H1 (cell line): ENCODE results near the gene SS18L1. TPM values are rescaled to one million over a fixed set of nuclear protein-coding genes. Genes with fewer than 3 reads are reported as not detected.
A peak's percentile ranks its signal among the peaks of the same experiment; 100 is the strongest.

ENCODE experiments used
- CTCF ChIA-PET: fragments of 300-600 bp; sonication (Branson Sonifier 250); formaldehyde crosslinking; loops from one replicate; lab custom pipeline; 2021; ENCODE audit not compliant: partially characterized antibody; lab: Charles Lee
- POLR2A ChIA-PET: fragments of 300-600 bp; sonication (Branson Sonifier 250); formaldehyde crosslinking; loops from one replicate; lab custom pipeline; 2021; ENCODE audit warnings: inconsistent platforms; ENCODE audit not compliant: partially characterized antibody; lab: Charles Lee
- DNase-seq, 2 experiments: peaks; one replicate each; pipeline versions ENCODE4 v3.0.0 to v3.0.0-alpha.2; 2010 to 2022; ENCODE audit warnings: low spot score in 2 of 2, low read depth in 1 of 2, mixed read lengths in 1 of 2
- FAIRE-seq: peaks from 2 replicates; lab custom pipeline; 2011; peaks lifted over from hg19 to GRCh38; lab: Jason Lieb, UNC
- H2AFZ ChIP-seq: 2 replicates; pipeline ENCODE4 v1.8.1; 2012; ENCODE audit warnings: low read length, inconsistent platforms
- H2AK5ac ChIP-seq: 2 replicates; pipeline ENCODE4 v1.6.1; 2013; ENCODE audit warnings: low read depth, low read length
- H2BK120ac ChIP-seq: replicated peaks from 2 replicates; pipeline ENCODE3; 2013; ENCODE audit warnings: low read depth, low read length, inconsistent platforms
- H2BK12ac ChIP-seq: 2 replicates; pipeline ENCODE4 v1.6.1; 2013; ENCODE audit warnings: low read depth, low read length
- H2BK15ac ChIP-seq: 2 replicates; pipeline ENCODE4 v1.6.1; 2013; ENCODE audit warnings: low read length
- H2BK20ac ChIP-seq: 2 replicates; pipeline ENCODE4 v1.6.1; 2013; ENCODE audit warnings: low read length
- H2BK5ac ChIP-seq: 2 replicates; pipeline ENCODE4 v1.6.1; 2013; ENCODE audit warnings: low read depth, low read length
- H3K14ac ChIP-seq: 2 replicates; pipeline ENCODE4 v1.6.1; 2013; ENCODE audit warnings: inconsistent platforms; ENCODE audit not compliant: insufficient read length
- H3K18ac ChIP-seq: 2 replicates; pipeline ENCODE4 v1.6.1; 2013; ENCODE audit warnings: low read length; ENCODE audit errors: extremely low read depth
- H3K23ac ChIP-seq: 2 replicates; pipeline ENCODE4 v1.6.1; 2013; ENCODE audit warnings: inconsistent platforms; ENCODE audit not compliant: insufficient read length
- H3K23me2 ChIP-seq: 2 replicates; pipeline ENCODE4 v1.6.1; 2013; ENCODE audit warnings: low read depth, low read length
- H3K27ac ChIP-seq: 2 replicates; pipeline ENCODE4 v1.6.1; 2011; ENCODE audit warnings: low read depth, low read length, inconsistent platforms
- H3K27me3 ChIP-seq, 4 experiments: replicated peaks in 1 of 4; 1 replicate in 1 of 4; 2 replicates in 3 of 4; pipeline versions ENCODE4 v1.6.1 to v1.8.1; 2011 to 2013; ENCODE audit warnings: low read length in 3 of 4, mild to moderate bottlenecking in 3 of 4, inconsistent platforms in 2 of 4, mixed read lengths in 2 of 4, moderate library complexity in 1 of 4; ENCODE audit not compliant: control insufficient read depth in 3 of 4, insufficient read depth in 3 of 4; ENCODE audit errors: extremely low read depth in 1 of 4
- H3K36me3 ChIP-seq, 4 experiments: 2 replicates each; pipeline versions ENCODE4 v1.6.1 to v1.8.1; 2011 to 2013; ENCODE audit warnings: mild to moderate bottlenecking in 4 of 4, low read length in 3 of 4, moderate library complexity in 2 of 4, control low read depth in 1 of 4, inconsistent platforms in 1 of 4; ENCODE audit not compliant: insufficient read depth in 4 of 4, control insufficient read depth in 2 of 4
- H3K4ac ChIP-seq: replicated peaks from 2 replicates; pipeline ENCODE3; 2013; ENCODE audit warnings: low read length, low read depth, mixed read lengths, inconsistent platforms; ENCODE audit not compliant: insufficient read length
- H3K4me1 ChIP-seq, 4 experiments: replicated peaks in 1 of 4; 1 replicate in 1 of 4; 2 replicates in 3 of 4; pipeline versions ENCODE4 v1.6.1 to v1.8.1; 2011 to 2013; ENCODE audit warnings: low read length in 3 of 4, inconsistent platforms in 2 of 4, mixed read lengths in 1 of 4; ENCODE audit not compliant: insufficient read depth in 4 of 4, control insufficient read depth in 3 of 4
- H3K4me2 ChIP-seq, 2 experiments: 2 replicates each; pipeline versions ENCODE4 v1.6.1 to v1.8.1; 2011 to 2013; ENCODE audit warnings: low read depth in 2 of 2, low read length in 2 of 2, control low read depth in 1 of 2, inconsistent platforms in 1 of 2, mild to moderate bottlenecking in 1 of 2; ENCODE audit not compliant: insufficient read depth in 1 of 2
- H3K4me3 ChIP-seq, 4 experiments: fragments of 200-600, 300-600 bp in 1 of 4; sonication (generic), shearing (Covaris generic), sonication (Bioruptor Twin) in 1 of 4; 2 replicates each; pipeline versions ENCODE4 v1.5.1 to v1.8.1; 2011 to 2016; ENCODE audit warnings: low read length in 4 of 4, low read depth in 3 of 4, control low read depth in 2 of 4, inconsistent platforms in 2 of 4, mild to moderate bottlenecking in 2 of 4, mixed read lengths in 1 of 4, moderate library complexity in 1 of 4; ENCODE audit not compliant: insufficient read depth in 2 of 4; ENCODE audit errors: extremely low read depth in 1 of 4
- H3K56ac ChIP-seq: replicated peaks from 2 replicates; pipeline ENCODE3; 2013; ENCODE audit warnings: low read depth, mild to moderate bottlenecking, mixed read lengths, low read length, inconsistent platforms; ENCODE audit not compliant: insufficient read length
- H3K79me1 ChIP-seq: 2 replicates; pipeline ENCODE4 v1.6.1; 2013; ENCODE audit warnings: low read depth, low read length, control low read depth
- H3K79me2 ChIP-seq, 2 experiments: 2 replicates each; pipeline versions ENCODE4 v1.6.1 to v1.8.1; 2012 to 2013; ENCODE audit warnings: low read length in 2 of 2, mild to moderate bottlenecking in 2 of 2, inconsistent platforms in 1 of 2; ENCODE audit not compliant: insufficient read depth in 2 of 2, control insufficient read depth in 1 of 2
- H3K9ac ChIP-seq, 4 experiments: replicated peaks in 1 of 4; 1 replicate in 1 of 4; 2 replicates in 3 of 4; pipeline versions ENCODE4 v1.6.1 to v1.8.1; 2011 to 2013; ENCODE audit warnings: low read depth in 3 of 4, low read length in 3 of 4, control low read depth in 2 of 4, mild to moderate bottlenecking in 2 of 4, moderate library complexity in 2 of 4, inconsistent platforms in 1 of 4; ENCODE audit errors: extremely low read depth in 1 of 4
- H3K9me3 ChIP-seq, 2 experiments: 2 replicates each; pipeline versions ENCODE4 v1.6.1 to v1.8.1; 2012 to 2013; ENCODE audit warnings: mild to moderate bottlenecking in 2 of 2, moderate library complexity in 2 of 2, control low read depth in 1 of 2, inconsistent platforms in 1 of 2, low read depth in 1 of 2, low read length in 1 of 2, mixed read lengths in 1 of 2; ENCODE audit not compliant: insufficient read depth in 2 of 2
- H4K20me1 ChIP-seq, 2 experiments: replicated peaks in 1 of 2; 2 replicates each; pipeline versions ENCODE3 to v1.8.1; 2011 to 2013; ENCODE audit warnings: inconsistent platforms in 2 of 2, low read length in 2 of 2, mild to moderate bottlenecking in 1 of 2; ENCODE audit not compliant: insufficient read depth in 2 of 2, control insufficient read depth in 1 of 2
- H4K5ac ChIP-seq: 2 replicates; pipeline ENCODE4 v1.6.1; 2013; ENCODE audit warnings: low read length, low read depth, mixed read lengths, inconsistent platforms; ENCODE audit not compliant: insufficient read length
- H4K8ac ChIP-seq: 2 replicates; pipeline ENCODE4 v1.8.0; 2013; ENCODE audit warnings: mild to moderate bottlenecking, moderate library complexity, low read length, inconsistent platforms; ENCODE audit not compliant: insufficient read depth; ENCODE audit errors: extremely low read depth
- H4K91ac ChIP-seq: replicated peaks from 2 replicates; pipeline ENCODE3; 2013; ENCODE audit warnings: low read length, mixed read lengths, inconsistent platforms; ENCODE audit not compliant: insufficient read length
- BRCA1 ChIP-seq: IDR thresholded peaks from 2 replicates; pipeline ENCODE4 v1.6.1; 2012; ENCODE audit warnings: low read depth, low read length, improper control_type of control experiment
- EZH2 ChIP-seq: fragments of 200-600 bp; sonication (generic); IDR thresholded peaks from 2 replicates; pipeline ENCODE4 v1.7.1; 2012; ENCODE audit warnings: low read depth, mild to moderate bottlenecking, moderate library complexity, low read length, inconsistent platforms; ENCODE audit not compliant: severe bottlenecking
- MAFK ChIP-seq: IDR thresholded peaks from 2 replicates; pipeline ENCODE4 v1.6.1; 2012; ENCODE audit warnings: low read depth, mild to moderate bottlenecking, improper control_type of control experiment, low read length
- WGBS, 2 experiments: shearing (Covaris generic) in 1 of 2; methylation state at CpG; one replicate each; pipeline versions ENCODE4 v1.1.6 to v1.1.7; 2013 to 2015; ENCODE audit warnings: low lambda C conversion rate in 2 of 2, mixed read lengths in 2 of 2, inconsistent platforms in 1 of 2, low coverage in 1 of 2, missing lambda C conversion rate in 1 of 2; ENCODE audit not compliant: insufficient replicate concordance in 2 of 2, insufficient coverage in 1 of 2, insufficient read length in 1 of 2; ENCODE audit errors: extremely low coverage in 1 of 2, missing lambda C conversion rate in 1 of 2; 5-methylcytosine and 5-hydroxymethylcytosine counted together
- polyA plus RNA-seq, 7 experiments: library from polyadenylated mRNA; depleted of rRNA in 3 of 7; stranded (reverse) in 5 of 7; unstranded in 2 of 7; fragments of >200 nt in 5 of 7; fragments of 200-250 nt in 2 of 7; gene quantifications; 1 replicate in 5 of 7; 2 replicates in 1 of 7; 4 replicates in 1 of 7; pipeline versions ENCODE4 v1.2.1 to v1.2.3, GENCODE V29; 2011 to 2013; ENCODE audit warnings: missing spikeins in 2 of 7, mixed read lengths in 2 of 7
- total RNA-seq: library from RNA; stranded (reverse); fragmentation: NEBNext Ultra II Directional; extraction: Animal tissue kit (Norgen Biotek cat#: 25700); gene quantifications from 2 replicates; pipeline ENCODE4 v1.2.1, GENCODE V29; 2021

Gene SS18L1
- total and polyA plus RNA-seq, 2 of the 8 experiments (the other 6 are each of a cell fraction or from before 2014, with no cell fraction given) = 28.4 to 29.7 TPM

GRCh38 chr20:62209850-62210495 lies 66.4 kb downstream of the SS18L1 start:
- H3K14ac ChIP-seq = no peak overlapping the region
- H3K27me3 ChIP-seq = no peaks in the 10 kb centered on the region; a peak in 2 of 7 replicates
- FAIRE-seq = no peak

More at GRCh38 chr20:62209850-62210495, 66.4 kb downstream of the SS18L1 start:
- Histone ChIP-seq H3K9me3 (no peaks in the 10 kb centered on the region), H3K9ac (no peak overlapping the region), H2BK20ac (no peak overlapping the region), H4K5ac (no peak overlapping the region), H2AFZ (no peak overlapping the region), H3K79me1 (no peaks in the 10 kb centered on the region), H3K4me2 (no peak overlapping the region), H2AK5ac (no peak overlapping the region), H3K79me2 (no peaks in the 10 kb centered on the region), H4K20me1 (peaks cover 0 to 2% of the 10 kb centered on the region in 2 experiments), H3K23ac (no peak overlapping the region), H3K4me3 (no peak overlapping the region), H2BK5ac (no peak overlapping the region), H2BK15ac (peak overlapping the region; percentile 81), H3K36me3 (no peaks in the 10 kb centered on the region), H3K18ac (no peak overlapping the region), H3K4ac (no peak overlapping the region), H3K27ac (no peak overlapping the region; the same call in 1 of the 2 replicates), H2BK120ac (no peak overlapping the region), H3K56ac (no peak overlapping the region), H3K4me1 (peaks cover 0 to 3% (median 0%) of the 10 kb centered on the region in 4 experiments; a peak in 1 of 7 replicates), H4K8ac (peak overlapping the region; percentile 8; the same call in 1 of the 2 replicates), H3K23me2 (no peaks in the 10 kb centered on the region), H4K91ac (peak overlapping the region; percentile 47), H2BK12ac (0 out of 2 replicates have a peak overlapping the region, but pooled peaks have one; percentile 75)
- DNase-seq = no peak
- TF ChIP-seq BRCA1 = no peak
- no peak for TF ChIP-seq EZH2
- TF ChIP-seq MAFK = no peak
- POLR2A ChIA-PET = interaction anchor here (1.0 to 1.2 kb wide), 2 partner anchors 9 to 48 kb away, joined by 3 to 4 read pairs; no protein-coding TSS in a partner anchor
- CTCF ChIA-PET = interaction anchor here (0.7 to 2.5 kb wide), 12 partner anchors 8 to 199 kb away, joined by 3 to 9 read pairs (median 4); no protein-coding TSS in a partner anchor
- 85% methylated on average over 14 of the region's 17 CpGs; no CpG with 5 or more reads in 1 of the 2 experiments for WGBS, 2 experiments
